H1 (cell line): Measurements from ENCODE around the gene RTEL1. TPM values are rescaled to one million over a fixed set of nuclear protein-coding genes. Genes with fewer than 3 reads are reported as not detected.

Experiments
- CTCF ChIA-PET: fragments of 300-600 bp; sonication (Branson Sonifier 250); formaldehyde crosslinking; loops from one replicate; lab custom pipeline; 2021; ENCODE audit not compliant: partially characterized antibody; lab: Charles Lee
- POLR2A ChIA-PET: fragments of 300-600 bp; sonication (Branson Sonifier 250); formaldehyde crosslinking; loops from one replicate; lab custom pipeline; 2021; ENCODE audit warnings: inconsistent platforms; ENCODE audit not compliant: partially characterized antibody; lab: Charles Lee
- DNase-seq, 2 experiments: peaks; one replicate each; pipeline versions ENCODE4 v3.0.0 to v3.0.0-alpha.2; 2010 to 2022; ENCODE audit warnings: low spot score in 2 of 2, low read depth in 1 of 2, mixed read lengths in 1 of 2
- FAIRE-seq: peaks from 2 replicates; lab custom pipeline; 2011; peaks lifted over from hg19 to GRCh38; lab: Jason Lieb, UNC
- H2AFZ ChIP-seq: 2 replicates; pipeline ENCODE4 v1.8.1; 2012; ENCODE audit warnings: low read length, inconsistent platforms
- H2AK5ac ChIP-seq: 2 replicates; pipeline ENCODE4 v1.6.1; 2013; ENCODE audit warnings: low read depth, low read length
- H2BK120ac ChIP-seq: replicated peaks from 2 replicates; pipeline ENCODE3; 2013; ENCODE audit warnings: low read depth, low read length, inconsistent platforms
- H2BK12ac ChIP-seq: 2 replicates; pipeline ENCODE4 v1.6.1; 2013; ENCODE audit warnings: low read depth, low read length
- H2BK15ac ChIP-seq: 2 replicates; pipeline ENCODE4 v1.6.1; 2013; ENCODE audit warnings: low read length
- H2BK20ac ChIP-seq: 2 replicates; pipeline ENCODE4 v1.6.1; 2013; ENCODE audit warnings: low read length
- H2BK5ac ChIP-seq: 2 replicates; pipeline ENCODE4 v1.6.1; 2013; ENCODE audit warnings: low read depth, low read length
- H3K14ac ChIP-seq: 2 replicates; pipeline ENCODE4 v1.6.1; 2013; ENCODE audit warnings: inconsistent platforms; ENCODE audit not compliant: insufficient read length
- H3K18ac ChIP-seq: 2 replicates; pipeline ENCODE4 v1.6.1; 2013; ENCODE audit warnings: low read length; ENCODE audit errors: extremely low read depth
- H3K23ac ChIP-seq: 2 replicates; pipeline ENCODE4 v1.6.1; 2013; ENCODE audit warnings: inconsistent platforms; ENCODE audit not compliant: insufficient read length
- H3K23me2 ChIP-seq: 2 replicates; pipeline ENCODE4 v1.6.1; 2013; ENCODE audit warnings: low read depth, low read length
- H3K27ac ChIP-seq: 2 replicates; pipeline ENCODE4 v1.6.1; 2011; ENCODE audit warnings: low read depth, low read length, inconsistent platforms
- H3K27me3 ChIP-seq, 4 experiments: replicated peaks in 1 of 4; 1 replicate in 1 of 4; 2 replicates in 3 of 4; pipeline versions ENCODE4 v1.6.1 to v1.8.1; 2011 to 2013; ENCODE audit warnings: low read length in 3 of 4, mild to moderate bottlenecking in 3 of 4, inconsistent platforms in 2 of 4, mixed read lengths in 2 of 4, moderate library complexity in 1 of 4; ENCODE audit not compliant: control insufficient read depth in 3 of 4, insufficient read depth in 3 of 4; ENCODE audit errors: extremely low read depth in 1 of 4
- H3K36me3 ChIP-seq, 4 experiments: 2 replicates each; pipeline versions ENCODE4 v1.6.1 to v1.8.1; 2011 to 2013; ENCODE audit warnings: mild to moderate bottlenecking in 4 of 4, low read length in 3 of 4, moderate library complexity in 2 of 4, control low read depth in 1 of 4, inconsistent platforms in 1 of 4; ENCODE audit not compliant: insufficient read depth in 4 of 4, control insufficient read depth in 2 of 4
- H3K4ac ChIP-seq: replicated peaks from 2 replicates; pipeline ENCODE3; 2013; ENCODE audit warnings: low read length, low read depth, mixed read lengths, inconsistent platforms; ENCODE audit not compliant: insufficient read length
- H3K4me1 ChIP-seq, 4 experiments: replicated peaks in 1 of 4; 1 replicate in 1 of 4; 2 replicates in 3 of 4; pipeline versions ENCODE4 v1.6.1 to v1.8.1; 2011 to 2013; ENCODE audit warnings: low read length in 3 of 4, inconsistent platforms in 2 of 4, mixed read lengths in 1 of 4; ENCODE audit not compliant: insufficient read depth in 4 of 4, control insufficient read depth in 3 of 4
- H3K4me2 ChIP-seq, 2 experiments: 2 replicates each; pipeline versions ENCODE4 v1.6.1 to v1.8.1; 2011 to 2013; ENCODE audit warnings: low read depth in 2 of 2, low read length in 2 of 2, control low read depth in 1 of 2, inconsistent platforms in 1 of 2, mild to moderate bottlenecking in 1 of 2; ENCODE audit not compliant: insufficient read depth in 1 of 2
- H3K4me3 ChIP-seq, 4 experiments: fragments of 200-600, 300-600 bp in 1 of 4; sonication (generic), shearing (Covaris generic), sonication (Bioruptor Twin) in 1 of 4; 2 replicates each; pipeline versions ENCODE4 v1.5.1 to v1.8.1; 2011 to 2016; ENCODE audit warnings: low read length in 4 of 4, low read depth in 3 of 4, control low read depth in 2 of 4, inconsistent platforms in 2 of 4, mild to moderate bottlenecking in 2 of 4, mixed read lengths in 1 of 4, moderate library complexity in 1 of 4; ENCODE audit not compliant: insufficient read depth in 2 of 4; ENCODE audit errors: extremely low read depth in 1 of 4
- H3K56ac ChIP-seq: replicated peaks from 2 replicates; pipeline ENCODE3; 2013; ENCODE audit warnings: low read depth, mild to moderate bottlenecking, mixed read lengths, low read length, inconsistent platforms; ENCODE audit not compliant: insufficient read length
- H3K79me1 ChIP-seq: 2 replicates; pipeline ENCODE4 v1.6.1; 2013; ENCODE audit warnings: low read depth, low read length, control low read depth
- H3K79me2 ChIP-seq, 2 experiments: 2 replicates each; pipeline versions ENCODE4 v1.6.1 to v1.8.1; 2012 to 2013; ENCODE audit warnings: low read length in 2 of 2, mild to moderate bottlenecking in 2 of 2, inconsistent platforms in 1 of 2; ENCODE audit not compliant: insufficient read depth in 2 of 2, control insufficient read depth in 1 of 2
- H3K9ac ChIP-seq, 4 experiments: replicated peaks in 1 of 4; 1 replicate in 1 of 4; 2 replicates in 3 of 4; pipeline versions ENCODE4 v1.6.1 to v1.8.1; 2011 to 2013; ENCODE audit warnings: low read depth in 3 of 4, low read length in 3 of 4, control low read depth in 2 of 4, mild to moderate bottlenecking in 2 of 4, moderate library complexity in 2 of 4, inconsistent platforms in 1 of 4; ENCODE audit errors: extremely low read depth in 1 of 4
- H3K9me3 ChIP-seq, 2 experiments: 2 replicates each; pipeline versions ENCODE4 v1.6.1 to v1.8.1; 2012 to 2013; ENCODE audit warnings: mild to moderate bottlenecking in 2 of 2, moderate library complexity in 2 of 2, control low read depth in 1 of 2, inconsistent platforms in 1 of 2, low read depth in 1 of 2, low read length in 1 of 2, mixed read lengths in 1 of 2; ENCODE audit not compliant: insufficient read depth in 2 of 2
- H4K20me1 ChIP-seq, 2 experiments: replicated peaks in 1 of 2; 2 replicates each; pipeline versions ENCODE3 to v1.8.1; 2011 to 2013; ENCODE audit warnings: inconsistent platforms in 2 of 2, low read length in 2 of 2, mild to moderate bottlenecking in 1 of 2; ENCODE audit not compliant: insufficient read depth in 2 of 2, control insufficient read depth in 1 of 2
- H4K5ac ChIP-seq: 2 replicates; pipeline ENCODE4 v1.6.1; 2013; ENCODE audit warnings: low read length, low read depth, mixed read lengths, inconsistent platforms; ENCODE audit not compliant: insufficient read length
- H4K8ac ChIP-seq: 2 replicates; pipeline ENCODE4 v1.8.0; 2013; ENCODE audit warnings: mild to moderate bottlenecking, moderate library complexity, low read length, inconsistent platforms; ENCODE audit not compliant: insufficient read depth; ENCODE audit errors: extremely low read depth
- H4K91ac ChIP-seq: replicated peaks from 2 replicates; pipeline ENCODE3; 2013; ENCODE audit warnings: low read length, mixed read lengths, inconsistent platforms; ENCODE audit not compliant: insufficient read length
- BACH1 ChIP-seq: IDR thresholded peaks from 2 replicates; pipeline ENCODE4 v1.6.1; 2012; ENCODE audit warnings: low read length, improper control_type of control experiment
- GABPA ChIP-seq: IDR thresholded peaks from 2 replicates; pipeline ENCODE4 v1.6.1; 2011; ENCODE audit warnings: mild to moderate bottlenecking, low read length, moderate library complexity, borderline replicate concordance; ENCODE audit not compliant: insufficient read depth
- KDM4A ChIP-seq: IDR thresholded peaks from one replicate; pipeline ENCODE4 v1.7.1; 2012; ENCODE audit warnings: low read depth, mild to moderate bottlenecking, moderate library complexity, low read length, inconsistent platforms; ENCODE audit not compliant: severe bottlenecking
- POU5F1 ChIP-seq: IDR thresholded peaks from 2 replicates; pipeline ENCODE4 v1.6.1; 2011; ENCODE audit warnings: low read depth, mild to moderate bottlenecking, low read length, moderate library complexity
- RXRA ChIP-seq: IDR thresholded peaks from 2 replicates; pipeline ENCODE4 v1.6.1; 2011; ENCODE audit warnings: low read depth, mild to moderate bottlenecking, low read length, moderate library complexity; ENCODE audit not compliant: insufficient read depth
- SP4 ChIP-seq: IDR thresholded peaks from 2 replicates; pipeline ENCODE4 v1.6.1; 2012; ENCODE audit warnings: low read length, inconsistent platforms
- TBP ChIP-seq: IDR thresholded peaks from 2 replicates; pipeline ENCODE4 v1.6.1; 2011; ENCODE audit warnings: low read depth, low read length, improper control_type of control experiment
- YY1 ChIP-seq: IDR thresholded peaks from 2 replicates; pipeline ENCODE4 v1.6.1; 2011; ENCODE audit warnings: low read depth, mild to moderate bottlenecking, low read length
- WGBS, 2 experiments: shearing (Covaris generic) in 1 of 2; methylation state at CpG; one replicate each; pipeline versions ENCODE4 v1.1.6 to v1.1.7; 2013 to 2015; ENCODE audit warnings: low lambda C conversion rate in 2 of 2, mixed read lengths in 2 of 2, inconsistent platforms in 1 of 2, low coverage in 1 of 2, missing lambda C conversion rate in 1 of 2; ENCODE audit not compliant: insufficient replicate concordance in 2 of 2, insufficient coverage in 1 of 2, insufficient read length in 1 of 2; ENCODE audit errors: extremely low coverage in 1 of 2, missing lambda C conversion rate in 1 of 2; 5-methylcytosine and 5-hydroxymethylcytosine counted together
- polyA plus RNA-seq, 7 experiments: library from polyadenylated mRNA; depleted of rRNA in 3 of 7; stranded (reverse) in 5 of 7; unstranded in 2 of 7; fragments of >200 nt in 5 of 7; fragments of 200-250 nt in 2 of 7; gene quantifications; 1 replicate in 5 of 7; 2 replicates in 1 of 7; 4 replicates in 1 of 7; pipeline versions ENCODE4 v1.2.1 to v1.2.3, GENCODE V29; 2011 to 2013; ENCODE audit warnings: missing spikeins in 2 of 7, mixed read lengths in 2 of 7
- total RNA-seq: library from RNA; stranded (reverse); fragmentation: NEBNext Ultra II Directional; extraction: Animal tissue kit (Norgen Biotek cat#: 25700); gene quantifications from 2 replicates; pipeline ENCODE4 v1.2.1, GENCODE V29; 2021

RTEL1 gene
- total and polyA plus RNA-seq, 2 of the 8 experiments (the other 6 are each of a cell fraction or from before 2014, with no cell fraction given): 16.2 to 37.1 TPM

DNA sequence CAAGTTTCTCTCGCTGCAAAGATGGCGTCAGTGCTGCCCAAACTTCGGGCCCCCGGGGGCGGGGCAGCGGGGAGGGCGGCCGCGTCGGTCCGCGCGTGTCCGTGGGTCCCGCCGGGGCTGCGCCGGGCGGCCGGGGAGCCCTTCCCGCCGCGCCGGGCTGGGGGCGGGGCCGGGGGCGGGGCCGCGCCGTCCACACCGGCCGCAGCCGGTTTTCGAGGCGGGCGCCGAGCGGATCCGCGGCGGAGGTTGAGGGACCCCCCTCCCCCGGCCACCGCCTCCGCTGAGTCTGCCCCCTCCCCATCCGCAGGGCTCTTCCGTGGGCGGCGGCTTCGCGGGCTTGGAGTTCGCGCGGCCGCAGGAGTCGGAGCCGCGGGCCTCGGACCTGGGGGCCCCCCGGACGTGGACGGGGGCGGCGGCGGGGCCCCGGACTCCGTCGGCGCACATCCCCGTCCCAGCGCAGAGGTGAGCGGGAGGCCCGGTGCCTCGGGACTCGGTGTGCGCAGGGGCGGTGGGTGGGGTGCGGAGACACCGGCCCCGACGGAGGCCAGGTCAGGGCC lies 82.0 kb downstream of the RTEL1 start:
- Histone ChIP-seq H4K20me1 (peaks cover 0 to 18% of the 10 kb centered on the region in 2 experiments), H3K14ac (no peak overlapping the region)
- TF ChIP-seq KDM4A (peak; percentile 41), GABPA (0 out of 2 replicates have a peak, but pooled peaks have one; percentile 10), YY1 (peak; percentile 31; the same call in 1 of the 2 replicates), TBP (no peak), BACH1 (peak; percentile 64), RXRA (no peak), SP4 (0 out of 2 replicates have a peak, but pooled peaks have one; percentile 11), POU5F1 (no peak)
- TF ChIP-seq, all 59 proteins: peak for 5
- H4K8ac ChIP-seq: peak overlapping the region; percentile 93
- no peak overlapping the region for H3K23ac ChIP-seq
- WGBS, 2 experiments: 0% methylated on average over 4 of the region's 80 CpGs; no CpG with 5 or more reads in 1 of the 2 experiments
- H2BK5ac ChIP-seq: 0 out of 2 replicates have a peak overlapping the region, but pooled peaks have one; percentile 78
- no peak overlapping the region for H4K91ac ChIP-seq
- H3K18ac ChIP-seq: peak overlapping the region; percentile 60; the same call in 1 of the 2 replicates
- peaks cover 13% of the 10 kb centered on the region; the same call in 1 of the 2 replicates for H3K23me2 ChIP-seq
- DNase-seq: peak in 1 of 2 experiments; percentile 57
- no peak overlapping the region for H3K4ac ChIP-seq
- no peak overlapping the region for H2BK20ac ChIP-seq
- peaks cover 0 to 20% (median 11%) of the 10 kb centered on the region in 4 experiments; a peak in 6 of 7 replicates for H3K4me1 ChIP-seq
- H3K36me3 ChIP-seq: peaks cover 0 to 17% (median 5%) of the 10 kb centered on the region in 4 experiments; a peak in 2 of 8 replicates
- H3K9me3 ChIP-seq: no peaks in the 10 kb centered on the region
- no peak overlapping the region for H2BK120ac ChIP-seq
- ChIA-PET POLR2A (interaction anchor here (0.8 to 2.6 kb wide), 10 partner anchors 11 to 218 kb away, joined by 3 to 23 read pairs (median 4); partner anchors contain the start of genes ARFRP1, TPD52L2 and ZGPAT), CTCF (interaction anchor here (0.8 to 2.2 kb wide), 5 partner anchors 18 to 125 kb away, joined by 3 to 8 read pairs (median 5); partner anchors contain the start of gene TPD52L2)
- no peak overlapping the region for H2AK5ac ChIP-seq
- H3K4me2 ChIP-seq: peak overlapping the region; percentile 70 to 75
- H3K27me3 ChIP-seq: peaks cover 0 to 12% (median 8%) of the 10 kb centered on the region in 4 experiments; a peak in 4 of 7 replicates
- H3K79me1 ChIP-seq: no peaks in the 10 kb centered on the region
- no peak overlapping the region for H3K27ac ChIP-seq
- H3K79me2 ChIP-seq: no peaks in the 10 kb centered on the region
- H2BK12ac ChIP-seq: no peak overlapping the region
- H2AFZ ChIP-seq: no peak overlapping the region
- H3K4me3 ChIP-seq: peak overlapping the region; percentile 49 to 83 (median 60)
- no peak overlapping the region for H3K56ac ChIP-seq
- H4K5ac ChIP-seq: no peak overlapping the region
- peak overlapping the region; percentile 49 to 86 (median 52); a peak in 6 of 7 replicates for H3K9ac ChIP-seq
- no peak for FAIRE-seq
- no peak overlapping the region; the same call in 1 of the 2 replicates for H2BK15ac ChIP-seq
